ENCODE results near the gene OTUD7B.
"Not testable (repeated sequence)": the region's sequence is repeated elsewhere in the genome, so short reads cannot be mapped to it uniquely, and the experiment has no call there.

Gene OTUD7B

GRCh38 chr1:149942207-149942606 is 68.3 kb downstream of the OTUD7B start:
- DNase-seq = no peak

GRCh38 chr1:149940427-149940826 is 70.1 kb downstream of the OTUD7B start:
- no peak for DNase-seq

GRCh38 chr1:149938668-149939003 is 71.9 kb downstream of the OTUD7B start:
- not testable (repeated sequence) for DNase-seq

- no peak for DNase-seq
Observed at GRCh38 chr1:149937759-149938158, 72.8 kb downstream of the OTUD7B start.

GRCh38 chr1:149936992-149937705 is 73.4 kb downstream of the OTUD7B start:
- DNase-seq = peak; percentile 18

- no peak for DNase-seq
Observed at GRCh38 chr1:149936170-149936991, 74.1 kb downstream of the OTUD7B start, which contains the start of gene MTMR11. Gene MTMR11, minus strand, starts transcription at chr1:149936879. Its CDS starts 232 bp downstream, at chr1:149936647.

- DNase-seq = no peak
Observed at GRCh38 chr1:149934356-149934755, 76.2 kb downstream of the OTUD7B start.

- no peak for DNase-seq
Observed at GRCh38 chr1:149933208-149933607, 77.3 kb downstream of the OTUD7B start.

GRCh38 chr1:149932474-149932873 is 78.1 kb downstream of the OTUD7B start:
- DNase-seq = no peak

- no peak for DNase-seq
Observed at GRCh38 chr1:149931212-149931790, 79.2 kb downstream of the OTUD7B start.

GRCh38 chr1:149929856-149930255 is 80.7 kb downstream of the OTUD7B start:
- DNase-seq = no peak

GRCh38 chr1:149928401-149928724 is 82.2 kb downstream of the OTUD7B start:
- no peak for DNase-seq

- peak; percentile 89 for DNase-seq
Observed at GRCh38 chr1:149927563-149928400, 82.7 kb downstream of the OTUD7B start, which contains the start of gene SF3B4. Gene SF3B4, minus strand, starts transcription at chr1:149927803. Its CDS starts 44 bp downstream, at chr1:149927759.

- no peak for DNase-seq
Observed at GRCh38 chr1:149927056-149927562, 83.4 kb downstream of the OTUD7B start.

- DNase-seq = no peak
Observed at GRCh38 chr1:149926296-149926695, 84.2 kb downstream of the OTUD7B start.

GRCh38 chr1:149925751-149926150 is 84.8 kb downstream of the OTUD7B start:
- no peak for DNase-seq

GRCh38 chr1:149925345-149925744 is 85.2 kb downstream of the OTUD7B start:
- DNase-seq = no peak

- no peak for DNase-seq
Observed at GRCh38 chr1:149923626-149924025, 86.9 kb downstream of the OTUD7B start.

- peak; percentile 31 for DNase-seq
Observed at GRCh38 chr1:149917571-149918144, 92.9 kb downstream of the OTUD7B start, which contains the start of gene SV2A. Gene SV2A, minus strand, starts transcription at chr1:149917844. Its CDS starts 4,004 bp downstream, at chr1:149913840.

GRCh38 chr1:149916898-149917252 is 93.7 kb downstream of the OTUD7B start:
- no peak for DNase-seq

- DNase-seq = no peak
Observed at GRCh38 chr1:149916193-149916897, 94.2 kb downstream of the OTUD7B start.
